Endothelial cell of umbilical vein (primary cell): Measurements from ENCODE around the gene CFAP161. TPM values are rescaled to one million over a fixed set of nuclear protein-coding genes. Genes with fewer than 3 reads are reported as not detected.

ENCODE experiments used
- BruUV-seq: library from RNA; stranded (reverse); fragments of 400-500 nt; replicated peaks from 2 replicates; lab custom pipeline; 2021; lab: Mats Ljungman, UMichigan
- CTCF ChIA-PET: fragments of 300-600, 350-600 bp; sonication (Branson Sonifier 250); formaldehyde crosslinking; loops from one replicate; lab custom pipeline; 2021; ENCODE audit warnings: antibody characterized with exemption, inconsistent platforms; lab: Charles Lee
- POLR2A ChIA-PET: fragments of 300-600, 350-600 bp; sonication (Branson Sonifier 250); formaldehyde crosslinking; loops from one replicate; lab custom pipeline; 2021; ENCODE audit warnings: antibody characterized with exemption, inconsistent platforms; lab: Charles Lee
- DNase-seq: peaks from one replicate; pipeline ENCODE4 v3.0.0-alpha.2; 2011; ENCODE audit warnings: low read depth, low spot score
- FAIRE-seq: peaks from 2 replicates; lab custom pipeline; 2011; peaks lifted over from hg19 to GRCh38; lab: Jason Lieb, UNC
- H2AFZ ChIP-seq: 2 replicates; pipeline ENCODE4 v1.6.0; 2012; ENCODE audit warnings: low read depth, low read length, control low read depth, inconsistent platforms
- H3K27ac ChIP-seq: 2 replicates; pipeline ENCODE4 v1.5.1; 2011; ENCODE audit warnings: low read depth, mild to moderate bottlenecking, control low read depth, low read length, moderate library complexity; ENCODE audit not compliant: insufficient read depth
- H3K27me3 ChIP-seq, 2 experiments: 2 replicates each; pipeline versions ENCODE4 v1.6.0 to v1.6.1; 2011; ENCODE audit warnings: low read length in 2 of 2, mixed read lengths in 1 of 2; ENCODE audit not compliant: control insufficient read depth in 2 of 2, insufficient read depth in 2 of 2
- H3K36me3 ChIP-seq, 2 experiments: 2 replicates in 1 of 2; 3 replicates in 1 of 2; pipeline ENCODE4 v1.5.1; 2011; ENCODE audit warnings: low read length in 2 of 2, mild to moderate bottlenecking in 1 of 2, moderate library complexity in 1 of 2; ENCODE audit not compliant: control insufficient read depth in 2 of 2, insufficient read depth in 2 of 2; ENCODE audit errors: extremely low read depth in 1 of 2
- H3K4me1 ChIP-seq: 3 replicates; pipeline ENCODE4 v1.5.1; 2011; ENCODE audit warnings: mild to moderate bottlenecking, low read length; ENCODE audit not compliant: control insufficient read depth, insufficient read depth; ENCODE audit errors: extremely low read depth
- H3K4me2 ChIP-seq: 2 replicates; pipeline ENCODE4 v1.6.1; 2011; ENCODE audit warnings: low read length, control low read depth, mixed read lengths; ENCODE audit not compliant: insufficient read depth
- H3K4me3 ChIP-seq, 3 experiments: fragments of 200-600 bp in 1 of 3; sonication (generic), shearing (Covaris generic) in 1 of 3; replicated peaks in 1 of 3; 2 replicates each; pipeline ENCODE4 v1.5.1; 2011 to 2016; ENCODE audit warnings: control low read depth in 3 of 3, low read length in 3 of 3, mild to moderate bottlenecking in 2 of 3, inconsistent platforms in 1 of 3, low read depth in 1 of 3, moderate library complexity in 1 of 3; ENCODE audit not compliant: insufficient read depth in 1 of 3
- H3K79me2 ChIP-seq: 2 replicates; pipeline ENCODE4 v1.6.0; 2012; ENCODE audit warnings: low read length, inconsistent platforms; ENCODE audit not compliant: control insufficient read depth, insufficient read depth
- H3K9ac ChIP-seq: replicated peaks from 2 replicates; pipeline ENCODE3; 2011; ENCODE audit warnings: low read length, control low read depth; ENCODE audit not compliant: insufficient read depth; ENCODE audit errors: extremely low read depth
- H3K9me1 ChIP-seq: replicated peaks from 3 replicates; pipeline ENCODE4 v1.6.0; 2011; ENCODE audit warnings: mild to moderate bottlenecking, low read length; ENCODE audit not compliant: control insufficient read depth, insufficient read depth; ENCODE audit errors: extremely low read depth
- H3K9me3 ChIP-seq: replicated peaks from 2 replicates; pipeline ENCODE4 v1.5.1; 2012; ENCODE audit warnings: low read length, inconsistent platforms; ENCODE audit not compliant: control insufficient read depth, insufficient read depth
- H4K20me1 ChIP-seq: replicated peaks from 2 replicates; pipeline ENCODE3; 2011; ENCODE audit warnings: mild to moderate bottlenecking, low read length; ENCODE audit not compliant: control insufficient read depth, insufficient read depth; ENCODE audit errors: extremely low read depth
- CTCF ChIP-seq, 2 donors: IDR thresholded peaks; 1 replicate in 1 of 2; 2 replicates in 1 of 2; pipeline ENCODE4 v1.5.1; 2011; ENCODE audit warnings: low read length in 2 of 2, mild to moderate bottlenecking in 2 of 2, moderate library complexity in 2 of 2, control low read depth in 1 of 2, inconsistent platforms in 1 of 2, low read depth in 1 of 2; ENCODE audit not compliant: insufficient read depth in 1 of 2; ENCODE audit errors: extremely low read depth in 1 of 2
- EZH2 ChIP-seq: IDR thresholded peaks from 2 replicates; pipeline ENCODE4 v1.6.1; 2012; ENCODE audit warnings: borderline replicate concordance, low read depth, mild to moderate bottlenecking, moderate library complexity, low read length, inconsistent platforms; ENCODE audit not compliant: severe bottlenecking
- FOS ChIP-seq: IDR thresholded peaks from 2 replicates; pipeline ENCODE4 v1.6.1; 2011; ENCODE audit warnings: mild to moderate bottlenecking, low read length, moderate library complexity, borderline replicate concordance; ENCODE audit not compliant: insufficient read depth
- GATA2 ChIP-seq: IDR thresholded peaks from 2 replicates; pipeline ENCODE4 v1.7.0; 2011; ENCODE audit warnings: low read depth, mild to moderate bottlenecking, moderate library complexity, mixed read lengths, low read length; ENCODE audit not compliant: insufficient read length, insufficient read depth
- JUN ChIP-seq: IDR thresholded peaks from 2 replicates; pipeline ENCODE4 v1.6.1; 2011; ENCODE audit warnings: borderline replicate concordance, low read depth; ENCODE audit not compliant: insufficient read length, insufficient read depth
- MYC ChIP-seq: IDR thresholded peaks from one replicate; pipeline ENCODE4 v1.6.1; 2011; ENCODE audit warnings: mild to moderate bottlenecking, low read depth, low read length
- POLR2A ChIP-seq: IDR thresholded peaks from 2 replicates; pipeline ENCODE4 v1.6.1; 2012; ENCODE audit warnings: low read depth, mild to moderate bottlenecking, control low read depth, low read length
- POLR2AphosphoS5 ChIP-seq: IDR thresholded peaks from 2 replicates; pipeline ENCODE4 v1.6.1; 2012; ENCODE audit warnings: low read depth, mild to moderate bottlenecking, control low read depth, low read length, moderate library complexity; ENCODE audit not compliant: insufficient read depth
- dilution Hi-C: fragments of 300-500 bp; cut with MboI; formaldehyde crosslinking; loops from one replicate; pipeline ENCODE4 v1.15.0; 2019; ENCODE audit warnings: low sequenced_read_pairs; ENCODE audit not compliant: extremely low pct_ligation_motif_present
- intact Hi-C: fragments of 100-400 bp; cut with micrococcal nuclease; formaldehyde crosslinking; loops from one replicate; pipeline ENCODE4 v1.10.0; 2022
- polyA plus RNA-seq, 4 experiments: library from polyadenylated mRNA; depleted of rRNA in 3 of 4; stranded (reverse) in 3 of 4; unstranded in 1 of 4; fragments of >200 nt; gene quantifications; 2 replicates each; pipeline versions ENCODE4 v1.2.1 to v1.2.3, GENCODE V29; 2011 to 2012; ENCODE audit warnings: missing spikeins in 1 of 4
- total RNA-seq: library from RNA; stranded (reverse); gene quantifications from 2 replicates; pipeline ENCODE4 v1.2.3, GENCODE V29; 2021
- TF ChIP-seq, protein P1 (sequence below): IDR thresholded peaks from 2 replicates; pipeline ENCODE4 v1.6.1; 2011; ENCODE audit not compliant: insufficient read depth, insufficient read length

Gene CFAP161
- total and polyA plus RNA-seq, 2 donors (not counting 3 experiments of a cell fraction or from before 2014, with no cell fraction given) = 0.08 TPM; not detected in 1

DNA sequence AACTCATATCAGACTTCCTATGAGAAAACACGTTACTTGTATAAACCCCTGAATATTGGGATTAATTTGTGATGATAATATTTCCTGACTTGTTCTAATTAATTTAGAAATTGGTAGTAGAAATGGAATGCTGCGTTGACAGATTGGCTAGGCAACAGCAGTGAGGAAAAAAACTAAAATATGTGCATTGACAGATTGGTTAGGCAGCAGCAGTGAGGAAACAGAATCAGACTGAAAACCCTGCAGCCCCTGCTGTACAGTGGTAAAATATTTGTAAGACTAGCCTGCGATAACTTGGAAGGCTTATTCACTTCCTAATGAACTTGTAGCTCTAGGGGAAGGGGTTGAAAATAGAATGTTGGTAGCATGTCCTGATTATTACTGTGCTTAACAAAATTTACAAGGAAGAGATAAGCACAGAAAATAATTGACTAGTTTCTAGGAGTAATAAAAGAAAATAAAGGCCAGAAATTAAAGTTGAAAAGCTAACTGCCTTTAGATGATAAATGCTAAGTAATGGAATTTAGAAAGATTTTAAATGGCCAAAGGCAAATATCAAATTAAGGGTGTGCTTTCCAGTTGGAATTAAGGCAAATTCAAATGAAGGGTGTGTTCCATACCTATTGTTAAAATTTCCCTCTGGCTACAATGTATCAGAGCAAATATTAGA, 32.7 kb downstream of the CFAP161 start:
- no peak for FAIRE-seq
- H3K36me3 ChIP-seq = no peaks in the 10 kb centered on the region
- no peaks in the 10 kb centered on the region for H3K9me1 ChIP-seq
- no peaks in the 10 kb centered on the region for H3K9me3 ChIP-seq
- ChIA-PET CTCF (interaction anchor here (0.7 to 2.2 kb wide), 5 partner anchors 11 to 197 kb away, joined by 3 to 10 read pairs (median 3); no protein-coding TSS in a partner anchor), POLR2A (no interaction called here)
- no peak for DNase-seq
- intact Hi-C loops (no loop called here), dilution Hi-C loops (no loop called here)
- H3K9ac ChIP-seq = no peak overlapping the region
- no peaks in the 10 kb centered on the region for H3K4me1 ChIP-seq
- H4K20me1 ChIP-seq = no peaks in the 10 kb centered on the region
- no peak for TF ChIP-seq POLR2A
- TF ChIP-seq, protein P1, sequence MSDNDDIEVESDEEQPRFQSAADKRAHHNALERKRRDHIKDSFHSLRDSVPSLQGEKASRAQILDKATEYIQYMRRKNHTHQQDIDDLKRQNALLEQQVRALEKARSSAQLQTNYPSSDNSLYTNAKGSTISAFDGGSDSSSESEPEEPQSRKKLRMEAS = no peak
- no peak for TF ChIP-seq GATA2
- no peak for TF ChIP-seq MYC
- no peak for TF ChIP-seq EZH2
- no peak for TF ChIP-seq JUN
- TF ChIP-seq FOS = no peak
- no peak for TF ChIP-seq CTCF (IDR thresholded peaks at IDR 0.05; ENCODE audit: extremely low read depth in 1 of 2, insufficient read depth in 1 of 2, low read depth in 1 of 2, low read length in 2 of 2)
- no peak for TF ChIP-seq POLR2AphosphoS5
- no peak overlapping the region for H3K4me2 ChIP-seq
- no peak overlapping the region for H3K4me3 ChIP-seq
- no peaks in the 10 kb centered on the region for H3K79me2 ChIP-seq
- H3K27me3 ChIP-seq = peaks cover 0 to 7% of the 10 kb centered on the region in 2 experiments
- H2AFZ ChIP-seq = no peak overlapping the region
- no TSS peak for BruUV-seq
- no peak overlapping the region for H3K27ac ChIP-seq
